Keratinocyte (primary cell): ENCODE data around the gene TOP1. TPM values are rescaled to one million over a fixed set of nuclear protein-coding genes. Genes with fewer than 3 reads are reported as not detected.

Experiments
- DNase-seq: peaks from one replicate; pipeline ENCODE4 v3.0.0-alpha.2; 2011; ENCODE audit warnings: low read depth, missing footprints, low spot score
- FAIRE-seq: peaks from 2 replicates; lab custom pipeline; 2011; peaks lifted over from hg19 to GRCh38; lab: Jason Lieb, UNC
- H2AFZ ChIP-seq: 2 replicates; pipeline ENCODE4 v1.6.0; 2012; ENCODE audit warnings: low read length, control low read depth, inconsistent platforms; ENCODE audit not compliant: control insufficient read depth
- H3K27ac ChIP-seq: 2 replicates; pipeline ENCODE4 v1.5.1; 2011; ENCODE audit warnings: low read length; ENCODE audit not compliant: control insufficient read depth, insufficient read depth
- H3K27me3 ChIP-seq: 3 replicates; pipeline ENCODE4 v1.6.0; 2011; ENCODE audit warnings: low read length; ENCODE audit not compliant: control insufficient read depth, insufficient read depth; ENCODE audit errors: extremely low read depth
- H3K36me3 ChIP-seq, 2 experiments: 2 replicates in 1 of 2; 3 replicates in 1 of 2; pipeline ENCODE4 v1.5.1; 2011; ENCODE audit warnings: low read length in 2 of 2, mild to moderate bottlenecking in 1 of 2; ENCODE audit not compliant: control insufficient read depth in 2 of 2, insufficient read depth in 2 of 2; ENCODE audit errors: extremely low read depth in 1 of 2
- H3K4me1 ChIP-seq: 3 replicates; pipeline ENCODE4 v1.5.1; 2011; ENCODE audit warnings: low read length; ENCODE audit not compliant: control insufficient read depth, insufficient read depth; ENCODE audit errors: extremely low read depth
- H3K4me2 ChIP-seq: 3 replicates; pipeline ENCODE4 v1.6.0; 2011; ENCODE audit warnings: low read depth, low read length; ENCODE audit not compliant: control insufficient read depth, insufficient read depth; ENCODE audit errors: extremely low read depth
- H3K4me3 ChIP-seq, 3 experiments: fragments of 200-600 bp in 1 of 3; sonication (generic) in 1 of 3; 2 replicates in 2 of 3; 3 replicates in 1 of 3; pipeline ENCODE4 v1.5.1; 2011 to 2016; ENCODE audit warnings: low read length in 3 of 3, mild to moderate bottlenecking in 3 of 3, control low read depth in 2 of 3, inconsistent platforms in 1 of 3, low read depth in 1 of 3, mixed read lengths in 1 of 3, mixed run types in 1 of 3, moderate library complexity in 1 of 3; ENCODE audit not compliant: control insufficient read depth in 2 of 3, insufficient read depth in 2 of 3; ENCODE audit errors: extremely low read depth in 1 of 3
- H3K79me2 ChIP-seq: 2 replicates; pipeline ENCODE4 v1.6.0; 2012; ENCODE audit warnings: low read length; ENCODE audit not compliant: control insufficient read depth, insufficient read depth
- H3K9ac ChIP-seq: 3 replicates; pipeline ENCODE4 v1.6.0; 2011; ENCODE audit warnings: low read length; ENCODE audit not compliant: control insufficient read depth, insufficient read depth; ENCODE audit errors: extremely low read depth
- H3K9me1 ChIP-seq: 3 replicates; pipeline ENCODE4 v1.6.0; 2011; ENCODE audit warnings: low read length; ENCODE audit not compliant: control insufficient read depth, insufficient read depth; ENCODE audit errors: extremely low read depth
- H3K9me3 ChIP-seq: 2 replicates; pipeline ENCODE4 v1.5.1; 2012; ENCODE audit warnings: low read depth, low read length; ENCODE audit not compliant: control insufficient read depth
- H4K20me1 ChIP-seq: 3 replicates; pipeline ENCODE4 v1.6.0; 2011; ENCODE audit warnings: low read length; ENCODE audit not compliant: control insufficient read depth, insufficient read depth; ENCODE audit errors: extremely low read depth
- CTCF ChIP-seq, 3 experiments: IDR thresholded peaks in 1 of 3; conservative IDR thresholded peaks in 1 of 3; optimal IDR thresholded peaks in 1 of 3; 2 replicates in 2 of 3; 3 replicates in 1 of 3; pipeline versions ENCODE3 to v1.5.1; 2011; ENCODE audit warnings: low read length in 3 of 3, mild to moderate bottlenecking in 3 of 3, moderate library complexity in 2 of 3, control low read depth in 1 of 3, inconsistent platforms in 1 of 3; ENCODE audit not compliant: insufficient read depth in 2 of 3; ENCODE audit errors: extremely low read depth in 1 of 3
- EZH2 ChIP-seq: IDR thresholded peaks from one replicate; pipeline ENCODE4 v1.6.1; 2012; ENCODE audit warnings: inconsistent platforms, mild to moderate bottlenecking, low read length, moderate library complexity
- dilution Hi-C: fragments of 300-500 bp; cut with MboI; formaldehyde crosslinking; loops from one replicate; pipeline ENCODE4 v1.7.0; 2020; ENCODE audit warnings: low sequenced_read_pairs; ENCODE audit not compliant: extremely low pct_ligation_motif_present
- polyA plus RNA-seq, 5 experiments: library from polyadenylated mRNA; depleted of rRNA in 3 of 5; stranded (reverse) in 3 of 5; stranded (forward) in 1 of 5; unstranded in 1 of 5; fragments of >200 nt; gene quantifications; 1 replicate in 1 of 5; 2 replicates in 3 of 5; 3 replicates in 1 of 5; pipeline versions ENCODE4 v1.2.1 to v1.2.3, GENCODE V29; 2011 to 2012; ENCODE audit warnings: missing spikeins in 2 of 5, low read depth in 1 of 5, low replicate concordance in 1 of 5

The TOP1 gene
- polyA plus RNA-seq, 1 donor (not counting 4 experiments of a cell fraction or from before 2014, with no cell fraction given) = 25.2 TPM

- Histone ChIP-seq H3K9me3 (no peaks in the 10 kb centered on the region), H3K9me1 (no peaks in the 10 kb centered on the region), H3K4me2 (peak overlapping the region; percentile 86), H3K9ac (peak overlapping the region; percentile 65), H4K20me1 (no peaks in the 10 kb centered on the region), H3K79me2 (no peaks in the 10 kb centered on the region), H3K4me1 (peaks cover 32% of the 10 kb centered on the region), H3K27ac (peak overlapping the region; percentile 96), H3K36me3 (no peaks in the 10 kb centered on the region), H2AFZ (peak overlapping the region; percentile 34), H3K27me3 (no peaks in the 10 kb centered on the region), H3K4me3 (peak overlapping the region in 2 of 3 experiments; percentile 47 to 48)
- TF ChIP-seq CTCF (optimal IDR thresholded peaks at IDR 0.05 in 1 of 3, IDR thresholded peaks at IDR 0.05 in 1 of 3, conservative IDR thresholded peaks at IDR 0.05 in 1 of 3; ENCODE audit: extremely low read depth in 1 of 3, insufficient read depth in 2 of 3, low read length in 3 of 3) (no peak), EZH2 (no peak)
- dilution Hi-C loops = no loop called here
- FAIRE-seq (peak; percentile 79), DNase-seq (peak; percentile 68)
Measured at GRCh38 chr20:41017448-41018042, 11.1 kb upstream of the TOP1 start.

- H3K4me1 ChIP-seq = peaks cover 27% of the 10 kb centered on the region
- H3K9me3 ChIP-seq = no peaks in the 10 kb centered on the region
- dilution Hi-C loops = no loop called here
- peak overlapping the region; percentile 86 for H3K4me2 ChIP-seq
- peak; percentile 65 for DNase-seq
- no peak for TF ChIP-seq CTCF (optimal IDR thresholded peaks at IDR 0.05 in 1 of 3, IDR thresholded peaks at IDR 0.05 in 1 of 3, conservative IDR thresholded peaks at IDR 0.05 in 1 of 3; ENCODE audit: extremely low read depth in 1 of 3, insufficient read depth in 2 of 3, low read length in 3 of 3)
- no peak for TF ChIP-seq EZH2
- peak overlapping the region; percentile 65 for H3K9ac ChIP-seq
- no peaks in the 10 kb centered on the region for H3K36me3 ChIP-seq
- H4K20me1 ChIP-seq = no peaks in the 10 kb centered on the region
- peak overlapping the region; percentile 96 for H3K27ac ChIP-seq
- FAIRE-seq = peak; percentile 80
- peak overlapping the region; percentile 34 for H2AFZ ChIP-seq
- H3K4me3 ChIP-seq = peak overlapping the region in 2 of 3 experiments; percentile 47 to 48
- no peaks in the 10 kb centered on the region for H3K79me2 ChIP-seq
- H3K9me1 ChIP-seq = no peaks in the 10 kb centered on the region
- H3K27me3 ChIP-seq = no peaks in the 10 kb centered on the region
Measured at GRCh38 chr20:41018153-41018552, 10.5 kb upstream of the TOP1 start.
